GM18505 (cell line): ENCODE data around the gene SLC23A2.
"Not testable (repeated sequence)": the region's sequence is repeated elsewhere in the genome, so short reads cannot be mapped to it uniquely, and the experiment has no call there.

ENCODE experiments used
- ATAC-seq: cut with Tn5 transposase; IDR thresholded peaks from one replicate; pipeline ENCODE4 v1.9.1; 2021; ENCODE audit not compliant: unreplicated experiment
- POLR2A ChIP-seq: IDR thresholded peaks from 4 replicates; pipeline ENCODE4 v1.6.1; 2011; ENCODE audit warnings: borderline replicate concordance; ENCODE audit not compliant: insufficient read depth, insufficient read length; ENCODE audit errors: extremely low read depth

SLC23A2 gene

GRCh38 chr20:4999788-5000187 is 1.5 kb downstream of the SLC23A2 start:
- TF ChIP-seq POLR2A: no peak
- no peak for ATAC-seq

DNA sequence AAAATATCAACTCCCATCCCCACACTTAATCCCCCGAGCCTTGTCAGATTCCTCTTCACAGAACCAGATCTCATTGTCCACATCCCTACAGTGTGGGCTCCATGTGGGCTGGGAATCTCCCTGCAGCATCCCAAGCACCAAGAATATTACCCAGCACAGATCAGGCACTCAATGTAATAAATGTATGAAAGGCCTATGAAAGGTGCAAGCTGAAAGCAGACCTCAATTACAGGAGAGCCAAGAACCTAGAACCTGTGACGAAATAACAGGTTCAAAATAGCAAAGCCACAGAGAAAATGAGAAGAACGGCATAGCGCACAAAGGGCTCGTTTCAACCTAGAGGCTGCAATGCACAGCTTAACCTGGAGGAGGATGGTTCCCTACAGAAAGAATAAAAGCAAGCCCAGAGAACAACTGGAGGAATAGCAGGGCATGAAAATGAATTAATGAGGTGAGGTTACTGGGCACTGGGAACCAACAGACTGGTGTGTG is 3.1 kb downstream of the SLC23A2 start:
- ATAC-seq: no peak
- no peak for TF ChIP-seq POLR2A

DNA sequence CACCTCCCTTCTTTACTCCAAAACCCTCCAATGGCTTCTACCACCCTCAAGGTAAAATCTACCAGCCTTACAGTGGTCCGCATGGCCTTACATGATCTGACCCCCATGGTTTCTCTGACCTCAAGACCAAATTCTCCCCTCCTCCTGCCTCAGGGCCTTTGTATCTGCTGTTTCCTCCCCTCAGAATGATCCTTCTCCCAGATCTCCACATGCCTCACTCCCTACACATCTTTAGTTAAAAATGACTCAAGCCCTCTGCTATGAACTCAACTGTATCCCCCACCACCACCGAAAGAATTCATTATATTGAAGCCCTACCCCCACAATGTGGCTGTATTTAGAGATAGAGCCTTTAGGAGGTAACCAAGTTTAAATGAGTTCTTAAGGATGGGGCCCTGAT is 4.1 kb downstream of the SLC23A2 start:
- no peak for TF ChIP-seq POLR2A
- no peak for ATAC-seq

GRCh38 chr20:4989570-4989969 is 11.7 kb downstream of the SLC23A2 start:
- TF ChIP-seq POLR2A: no peak
- no peak for ATAC-seq

- no peak for ATAC-seq
- TF ChIP-seq POLR2A: no peak
Observed at GRCh38 chr20:4987130-4987529, 14.2 kb downstream of the SLC23A2 start.

- no peak for TF ChIP-seq POLR2A
- no peak for ATAC-seq
Observed at GRCh38 chr20:4985658-4986057, 15.7 kb downstream of the SLC23A2 start.

DNA sequence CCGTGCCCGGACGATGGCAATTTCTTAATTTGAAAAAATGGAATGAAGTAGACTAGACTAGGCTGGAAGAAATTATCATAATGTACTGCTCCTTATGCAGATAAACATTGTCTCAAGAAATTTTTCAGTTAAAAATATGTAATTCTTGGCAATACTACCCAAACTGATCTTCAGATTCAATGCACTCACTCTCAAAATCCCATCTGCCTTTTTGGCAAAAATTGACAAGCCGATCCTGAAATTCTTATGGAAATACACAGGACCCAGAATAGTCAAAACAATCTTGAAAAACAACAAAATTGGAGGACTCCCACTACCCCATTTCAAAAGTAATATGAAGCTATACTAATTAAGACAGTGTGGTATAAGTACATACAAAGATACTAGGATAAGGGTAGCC is 19.0 kb downstream of the SLC23A2 start:
- TF ChIP-seq POLR2A: no peak
- ATAC-seq: no peak

DNA sequence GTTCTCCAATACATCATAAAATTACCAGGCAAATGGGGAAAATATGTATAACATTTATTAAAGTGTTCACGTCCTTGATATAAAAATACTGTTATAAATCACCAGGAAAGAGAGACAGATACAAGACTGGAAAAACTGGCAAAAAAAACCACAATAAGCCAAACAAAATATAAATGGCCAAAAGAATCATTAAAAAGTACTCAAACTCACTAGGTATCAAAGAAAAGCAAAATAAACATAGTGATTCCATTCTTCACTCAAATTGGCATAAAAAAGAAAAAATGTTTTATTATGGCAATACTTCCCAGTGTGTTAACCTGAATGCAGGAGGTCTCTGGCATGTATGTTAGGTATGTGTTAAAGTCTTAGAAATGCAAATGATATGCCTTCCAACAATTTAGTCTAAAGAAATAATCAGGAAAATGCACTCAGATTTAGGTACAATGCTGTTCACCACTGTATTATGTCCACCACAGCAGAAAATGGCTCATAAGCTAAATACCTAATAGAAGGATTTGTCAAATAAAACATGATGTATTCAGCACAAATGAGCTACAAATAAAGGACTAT is 21.4 kb downstream of the SLC23A2 start:
- no peak for TF ChIP-seq POLR2A
- ATAC-seq: no peak

DNA sequence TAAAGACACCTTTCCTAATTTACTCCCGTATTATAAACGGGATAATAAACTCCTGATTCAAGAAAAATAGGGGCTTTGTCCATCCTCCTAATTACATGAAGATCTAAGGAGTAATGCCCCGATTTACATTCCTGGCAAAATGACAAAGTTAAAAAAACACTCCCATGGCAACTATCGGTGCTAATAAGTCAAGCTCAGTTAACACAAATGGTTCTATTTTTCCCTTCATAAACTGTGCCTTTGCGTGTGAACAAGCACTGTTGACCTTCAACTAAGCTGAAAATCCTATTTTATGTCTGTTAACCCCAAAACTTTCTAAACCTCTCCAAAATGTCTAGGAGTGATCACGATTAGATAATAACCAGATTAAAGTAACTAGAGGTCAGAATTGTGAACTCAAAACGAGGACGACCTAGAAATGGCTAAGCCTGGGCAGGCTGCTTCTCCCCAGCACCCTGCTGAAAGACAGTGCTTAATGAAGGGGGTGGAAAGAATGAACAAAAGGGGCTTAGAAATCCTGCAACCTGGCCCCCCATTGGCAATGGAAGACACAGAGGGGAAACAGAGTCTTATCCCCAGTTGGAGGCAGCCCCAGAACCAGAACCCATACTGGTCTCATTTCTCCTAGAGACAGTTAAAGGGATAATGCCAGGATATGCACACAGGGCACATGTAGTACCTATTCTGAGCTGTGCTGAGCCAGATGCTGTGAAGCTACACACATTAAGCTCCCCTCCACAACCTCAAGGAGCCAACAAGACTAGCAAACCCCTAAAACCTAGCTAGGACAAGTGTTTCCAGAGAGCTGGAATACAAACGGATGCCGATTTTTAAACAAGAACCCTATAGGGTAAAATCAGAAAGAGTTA is 23.0 kb downstream of the SLC23A2 start:
- no peak for ATAC-seq
- TF ChIP-seq POLR2A: no peak

- ATAC-seq: not testable (repeated sequence)
Observed at GRCh38 chr20:4976014-4976413, 25.3 kb downstream of the SLC23A2 start.

DNA sequence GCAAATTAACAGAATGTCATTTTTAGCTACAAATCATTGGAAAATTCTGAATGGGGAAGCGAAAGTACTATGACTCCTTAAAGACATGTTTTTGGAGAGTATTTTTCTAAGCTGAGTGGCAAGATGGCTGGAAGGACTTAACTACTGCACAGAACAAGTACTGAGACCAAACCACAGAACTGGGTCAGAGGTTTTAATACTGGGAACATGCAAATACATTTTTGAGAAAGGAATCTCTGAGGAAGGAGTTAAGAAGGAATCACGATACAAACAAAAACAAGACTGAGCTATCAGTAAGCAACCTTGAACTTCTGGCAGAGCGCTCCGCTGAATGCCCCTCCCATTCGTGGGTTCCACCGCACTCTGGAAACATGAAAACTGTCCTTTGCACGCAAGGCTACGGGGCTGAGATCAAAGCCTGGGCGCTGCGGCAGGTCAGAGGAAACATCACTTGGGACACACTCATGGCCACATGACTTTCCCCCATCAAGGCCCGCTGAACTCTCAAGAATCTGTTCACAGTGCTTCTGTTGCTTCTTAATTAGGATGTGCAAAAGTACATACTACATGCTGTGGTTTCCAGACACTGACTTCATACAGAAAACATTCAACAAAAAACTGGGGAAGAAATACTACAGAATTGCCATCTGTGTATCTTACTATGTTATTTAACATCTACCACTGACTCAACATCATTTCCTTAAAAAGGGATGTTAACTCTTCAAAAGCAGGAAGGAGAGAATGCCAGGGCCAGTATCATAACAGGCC is 27.8 kb downstream of the SLC23A2 start:
- ATAC-seq: peak; percentile 80
- no peak for TF ChIP-seq POLR2A

DNA sequence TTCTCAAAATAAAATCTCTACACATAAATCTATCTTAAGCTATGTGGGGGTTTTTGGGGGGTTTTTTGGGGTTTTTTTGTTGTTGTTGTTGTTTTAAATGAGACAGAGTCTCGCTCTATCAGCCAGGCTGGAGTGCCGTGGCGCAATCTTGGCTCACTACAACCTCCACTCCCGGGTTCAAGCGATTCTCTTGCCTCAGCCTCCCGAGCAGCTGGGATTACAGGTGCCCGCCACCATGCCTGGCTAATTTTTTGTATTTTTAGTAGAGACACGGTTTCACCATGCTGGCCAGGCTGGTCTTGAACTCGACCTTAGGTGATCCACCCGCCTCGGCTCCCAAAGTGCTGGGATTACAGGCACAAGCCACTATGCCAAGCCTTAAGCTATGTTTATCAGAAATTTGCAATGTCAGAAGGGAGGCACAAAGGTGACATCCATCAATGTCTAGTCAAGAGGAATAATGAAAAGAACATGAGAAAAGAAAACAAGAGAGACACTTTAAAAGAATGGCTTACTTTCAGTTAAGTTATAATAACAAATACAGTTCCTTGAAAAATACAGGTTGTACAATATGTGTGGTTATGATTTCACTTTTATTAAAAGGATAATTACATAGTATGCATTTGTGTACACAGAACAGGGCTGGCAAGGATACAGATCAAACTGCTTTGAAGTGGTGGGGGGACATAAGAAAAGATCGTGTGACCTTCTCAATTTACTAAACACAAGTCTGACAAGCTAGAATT is 28.6 kb downstream of the SLC23A2 start:
- TF ChIP-seq POLR2A: no peak
- no peak for ATAC-seq

GRCh38 chr20:4971064-4971463 is 30.2 kb downstream of the SLC23A2 start:
- TF ChIP-seq POLR2A: no peak
- no peak for ATAC-seq
